ENCODE data around the gene PTPRF.

DNA sequence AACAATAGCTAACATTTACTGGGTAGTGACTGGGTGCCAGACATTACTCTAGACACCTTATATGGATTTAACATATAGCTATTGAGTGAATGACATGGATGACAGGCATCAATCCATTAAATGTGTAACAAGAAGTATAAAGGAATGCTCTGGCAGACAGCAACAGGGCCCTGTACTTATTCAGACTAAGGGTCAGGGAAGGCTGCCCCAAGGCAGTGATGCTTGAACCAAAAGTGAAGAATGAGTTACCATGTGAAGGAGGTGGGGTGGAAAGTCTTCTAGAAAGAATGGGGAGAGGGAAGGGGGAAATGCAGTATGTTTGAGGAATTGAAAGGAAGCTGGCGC lies 8.3 kb upstream of the PTPRF start:
- TF ChIP-seq CTCF (IDR thresholded peaks at IDR 0.05; ENCODE audit: poor library complexity), result no peak
- no peak for TF ChIP-seq EZH2phosphoT487 (IDR thresholded peaks at IDR 0.05; ENCODE audit: low read depth, severe bottlenecking, unreplicated experiment)
- no peak for TF ChIP-seq EZH2 (IDR thresholded peaks at IDR 0.05; ENCODE audit: borderline replicate concordance)

Data from hepatocyte (in vitro differentiated cells).